H4 (cell line): ENCODE data around the gene MGP. TPM values are rescaled to one million over a fixed set of nuclear protein-coding genes. Genes with fewer than 3 reads are reported as not detected.

Source experiments
- DNase-seq: peaks from one replicate; pipeline ENCODE4 v3.0.0-alpha.2; 2015; ENCODE audit warnings: low spot score
- total RNA-seq: library from RNA; depleted of rRNA; stranded (reverse); fragments of >200 nt; shearing (Covaris generic); gene quantifications from 2 replicates; pipeline ENCODE4 v1.2.3, GENCODE V29; 2014; rRNA removed

The MGP gene
- 40.0 and 42.8 TPM in 2 replicates for total RNA-seq

DNA sequence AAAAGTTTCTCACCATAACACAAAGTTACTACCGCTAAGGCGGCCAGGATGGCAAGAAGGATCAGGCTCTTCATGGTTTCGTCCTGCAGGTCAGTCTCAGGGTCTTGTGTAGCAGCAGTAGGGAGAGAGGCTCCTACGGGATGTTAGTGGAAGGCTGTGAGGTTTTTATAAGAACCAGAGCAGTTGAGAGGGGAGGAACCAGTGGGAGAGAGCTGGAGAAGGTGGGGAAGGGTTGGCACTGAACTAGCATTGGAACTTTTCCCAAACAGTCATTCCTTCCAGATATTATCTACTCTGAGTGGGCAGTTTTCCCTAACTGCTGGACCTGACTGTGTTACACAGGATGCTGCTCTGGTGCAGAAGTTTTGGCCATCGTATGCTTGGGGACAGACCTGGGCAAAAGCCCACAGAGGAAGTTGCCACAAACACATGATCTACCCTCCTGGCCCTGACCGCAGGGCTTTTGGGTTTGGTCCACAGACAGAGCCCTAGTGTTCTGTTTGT, at the start of gene MGP:
Gene MGP (minus strand): TSS at position 137 of the 504 bp plus-strand sequence. CDS start 63 bp downstream, at position 74.
- peak; percentile 84 for DNase-seq

DNA sequence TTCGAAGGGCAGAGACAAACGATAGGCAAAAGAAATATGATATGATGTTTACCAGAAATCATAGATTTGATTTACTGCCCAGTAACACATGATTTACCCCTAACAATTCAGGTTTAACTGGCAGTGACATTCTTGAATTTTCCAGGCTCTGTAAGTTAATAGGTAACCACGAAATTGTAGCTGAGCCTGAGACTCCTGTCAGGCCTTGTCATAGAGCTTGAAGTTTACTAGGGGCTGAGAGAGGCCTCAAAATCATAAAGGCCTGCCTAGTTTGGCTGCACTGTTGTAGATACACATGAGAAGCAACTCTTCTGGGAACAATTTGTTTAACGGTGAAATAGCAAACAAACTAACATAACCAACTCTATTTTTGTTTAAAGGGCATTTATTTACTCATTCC, 49.4 kb upstream of the MGP start:
- no peak for DNase-seq

DNA sequence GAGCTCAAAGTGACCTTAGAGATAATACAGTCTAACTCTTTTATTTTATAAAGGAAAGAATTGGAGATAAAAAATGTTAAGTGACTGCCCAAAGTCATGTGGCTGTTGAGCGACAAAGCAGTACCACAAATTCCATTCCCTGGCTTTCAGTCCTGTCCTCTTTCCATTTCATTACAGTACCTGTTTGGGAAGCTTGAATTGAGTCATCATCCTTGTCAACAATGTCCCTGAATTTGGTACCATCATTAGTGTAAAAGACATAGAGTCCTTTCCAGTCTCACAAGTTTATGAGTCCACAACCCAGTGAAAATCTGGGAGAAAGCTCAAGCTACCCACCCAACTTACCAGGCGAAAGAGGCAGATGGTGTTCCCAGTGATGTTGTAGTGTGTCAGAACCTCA, 48.9 kb upstream of the MGP start:
- no peak for DNase-seq

DNA sequence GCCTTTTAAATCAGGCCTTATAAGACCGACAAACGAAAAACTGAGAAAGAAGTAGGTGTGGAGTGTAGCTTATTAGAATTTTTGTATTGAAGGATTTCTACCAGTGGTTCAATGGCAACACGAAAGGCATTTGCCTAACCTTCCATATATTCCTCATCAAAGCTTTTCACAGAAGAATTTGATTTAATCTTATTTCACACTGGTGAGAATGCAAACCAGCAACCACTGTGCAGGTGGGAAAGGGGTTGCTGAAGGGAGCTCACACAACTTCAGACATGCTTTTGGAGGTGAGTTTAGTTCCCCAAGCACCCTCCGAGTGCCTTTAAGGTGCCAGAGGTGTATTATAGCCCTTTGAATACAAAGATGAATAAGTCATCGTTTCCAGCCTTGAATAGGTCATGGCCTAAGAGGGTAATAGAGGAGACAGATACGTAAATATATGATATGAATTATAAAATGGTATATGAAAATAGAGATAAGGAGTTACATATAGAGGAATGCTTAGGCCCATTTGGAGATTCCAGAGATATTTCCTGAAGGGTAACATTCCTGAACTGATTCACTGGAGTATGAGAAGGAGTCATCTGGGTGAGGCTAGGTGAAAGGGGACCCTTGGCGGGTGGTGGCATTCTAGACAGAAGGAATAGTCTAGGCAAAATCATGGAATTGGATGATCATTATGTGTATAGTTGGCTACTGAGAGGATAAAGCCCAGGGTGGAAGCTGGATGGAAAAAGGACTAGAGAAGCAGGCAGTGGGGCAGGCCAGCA, 46.3 kb upstream of the MGP start:
- no peak for DNase-seq

DNA sequence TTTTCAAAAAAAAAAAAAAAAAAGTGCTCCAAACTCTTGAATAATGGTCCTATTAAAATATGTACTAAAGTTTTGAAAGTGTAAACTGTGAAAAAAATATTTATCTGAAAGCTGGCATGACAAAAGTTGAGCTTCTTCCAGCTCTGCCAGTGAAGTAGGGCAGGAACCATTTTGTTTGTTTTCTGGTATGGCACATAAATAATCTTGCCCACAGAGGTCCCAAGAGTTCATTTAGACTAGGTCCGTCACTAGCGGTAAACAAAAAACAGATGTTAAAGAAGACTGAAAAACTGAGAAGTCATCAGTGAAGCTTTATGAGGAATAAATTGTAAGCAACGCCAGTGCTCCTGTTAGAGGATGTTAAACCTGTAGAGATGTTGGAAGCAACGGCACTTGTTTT, 45.7 kb upstream of the MGP start:
- peak; percentile 87 for DNase-seq

DNA sequence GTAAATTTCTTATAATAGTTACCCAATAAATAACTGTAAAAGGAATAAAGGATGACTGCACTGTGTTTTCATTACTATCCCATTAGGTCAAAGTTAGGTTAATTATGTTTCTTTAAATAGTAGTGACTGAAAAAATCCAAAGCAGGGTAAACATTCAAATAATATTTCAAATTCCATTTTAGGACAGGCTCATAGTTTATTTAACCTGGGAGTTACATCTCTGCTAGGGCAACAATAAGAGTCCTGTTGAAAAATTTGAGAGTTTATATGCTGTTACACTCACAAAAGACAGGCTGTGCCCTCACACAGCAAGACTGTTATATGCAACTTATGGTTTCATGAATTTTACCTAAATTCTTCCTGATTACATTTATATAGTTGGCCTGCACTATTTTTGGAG, 44.6 kb upstream of the MGP start:
- DNase-seq: no peak

DNA sequence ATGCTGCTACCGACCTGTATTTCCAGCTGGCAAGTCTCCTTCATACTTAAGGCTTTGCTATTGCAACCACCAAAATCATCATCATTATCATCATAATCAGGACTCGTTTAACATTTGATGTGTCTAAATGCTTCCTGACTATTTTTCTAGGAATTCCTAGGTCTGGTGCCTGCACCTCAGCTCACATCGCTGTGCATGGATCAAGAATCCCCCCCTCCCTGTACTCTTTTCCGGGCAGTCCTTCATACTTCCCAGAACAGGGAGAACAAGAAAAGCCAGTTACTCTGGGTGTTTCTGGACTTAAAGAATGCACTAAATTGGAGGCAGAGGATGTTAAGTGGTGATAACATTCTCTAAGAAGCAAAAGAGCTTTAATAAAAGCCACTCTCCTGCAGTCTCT, 43.3 kb upstream of the MGP start:
- DNase-seq: no peak

DNA sequence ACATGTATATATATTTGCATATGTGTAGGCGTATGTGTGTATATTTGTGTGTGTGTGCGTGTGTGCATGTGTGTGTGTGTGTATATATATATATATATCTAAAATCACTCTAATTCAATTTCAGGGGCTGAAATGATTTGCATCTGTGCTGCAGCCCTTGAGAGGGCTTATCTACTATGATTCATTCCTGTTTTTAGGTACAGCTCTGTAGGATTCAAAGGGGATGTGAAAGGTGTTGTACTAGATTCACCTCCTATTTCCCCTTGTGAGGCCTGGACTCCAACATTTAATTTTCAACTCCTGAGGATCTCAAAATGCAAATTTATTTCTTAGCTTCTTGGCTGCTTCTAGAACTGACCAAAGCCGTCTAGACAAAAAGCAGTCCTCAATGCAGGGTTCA, 41.6 kb upstream of the MGP start:
- no peak for DNase-seq

DNA sequence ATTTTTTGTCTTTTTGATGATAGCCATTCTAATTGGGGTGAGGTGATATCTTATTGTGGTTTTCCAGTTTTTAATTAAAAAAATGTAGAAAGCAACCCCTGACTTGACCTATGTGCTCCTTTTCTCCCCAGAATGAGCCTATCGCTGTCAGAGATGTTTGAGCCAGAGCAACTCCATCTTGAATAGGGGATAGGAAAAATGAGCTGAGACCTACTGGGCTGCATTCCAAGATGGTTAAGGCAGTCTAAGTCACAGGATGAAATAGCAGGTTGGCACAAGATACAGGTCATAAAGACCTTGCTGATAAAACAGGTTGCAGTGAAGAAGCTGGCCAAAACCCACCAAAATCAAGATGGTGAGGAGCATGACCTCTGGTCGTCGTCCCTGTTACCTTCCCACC, 38.9 kb upstream of the MGP start:
- no peak for DNase-seq

DNA sequence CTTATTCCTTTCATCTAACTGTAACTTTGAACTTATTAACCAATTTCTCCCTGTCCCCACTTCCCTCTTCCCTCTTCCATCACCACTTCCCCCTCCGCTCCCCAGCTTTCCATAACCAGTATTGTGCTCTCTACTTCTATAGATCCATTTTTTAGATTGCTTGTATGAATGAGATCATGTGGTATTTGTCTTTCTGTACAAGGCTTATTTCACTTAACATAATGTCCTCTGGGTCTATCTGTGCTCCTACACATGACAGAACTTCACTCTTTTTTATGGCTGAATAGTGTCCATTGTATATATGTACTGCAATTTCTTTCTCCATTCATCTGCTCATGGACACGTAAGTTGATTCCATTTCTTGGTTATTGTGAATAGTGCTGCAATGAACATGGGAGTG, 38.3 kb upstream of the MGP start:
- DNase-seq: no peak

DNA sequence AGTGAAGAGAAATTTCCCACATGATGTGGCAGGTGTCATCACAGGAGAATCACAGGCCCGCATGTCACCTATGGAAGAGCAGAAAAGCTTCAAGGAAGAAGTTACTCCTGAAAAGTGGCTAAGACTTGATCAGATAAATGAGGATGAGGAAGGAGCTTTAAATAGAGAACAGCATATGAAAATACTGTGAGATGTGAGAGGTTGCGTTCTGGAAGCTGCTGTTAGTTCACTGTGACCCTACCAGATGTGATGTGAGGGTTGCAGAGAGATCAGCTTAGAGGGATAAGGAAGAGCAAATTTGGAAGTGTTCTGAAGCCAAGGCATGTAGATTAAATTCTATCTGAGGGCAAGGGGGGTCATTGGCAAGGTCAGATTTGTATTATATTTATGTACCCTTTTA, 35.6 kb upstream of the MGP start:
- DNase-seq: no peak

DNA sequence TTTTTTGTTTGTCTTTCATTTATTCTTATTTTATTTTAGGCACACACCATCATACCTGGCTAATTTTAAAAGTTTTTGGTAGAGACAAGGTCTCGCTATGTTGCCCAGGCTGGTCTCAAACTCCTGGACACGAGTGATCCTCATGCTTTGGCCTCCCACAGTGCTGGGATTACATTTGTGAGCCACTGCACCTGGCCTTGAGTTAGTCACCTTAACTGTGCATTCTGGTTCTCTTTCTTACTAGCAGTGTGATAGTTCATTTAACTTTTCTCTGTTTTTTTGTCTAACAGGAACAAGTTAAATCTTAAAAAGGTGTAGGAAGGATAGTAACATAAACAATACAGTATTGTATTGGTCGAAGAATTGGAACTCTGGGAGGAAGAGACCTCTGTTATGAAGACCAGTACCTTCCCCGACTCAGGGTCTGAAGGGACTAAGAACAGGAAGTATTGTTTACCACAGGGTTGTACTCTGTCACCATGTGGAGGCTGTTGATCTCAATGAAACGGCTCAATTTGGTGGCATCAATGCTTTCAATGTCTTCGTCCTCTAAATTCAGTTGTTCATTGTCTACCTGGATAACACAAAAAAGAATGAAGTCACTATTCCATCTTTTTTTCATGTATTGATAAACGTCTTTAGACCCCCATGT, 34.9 kb upstream of the MGP start:
- no peak for DNase-seq

DNA sequence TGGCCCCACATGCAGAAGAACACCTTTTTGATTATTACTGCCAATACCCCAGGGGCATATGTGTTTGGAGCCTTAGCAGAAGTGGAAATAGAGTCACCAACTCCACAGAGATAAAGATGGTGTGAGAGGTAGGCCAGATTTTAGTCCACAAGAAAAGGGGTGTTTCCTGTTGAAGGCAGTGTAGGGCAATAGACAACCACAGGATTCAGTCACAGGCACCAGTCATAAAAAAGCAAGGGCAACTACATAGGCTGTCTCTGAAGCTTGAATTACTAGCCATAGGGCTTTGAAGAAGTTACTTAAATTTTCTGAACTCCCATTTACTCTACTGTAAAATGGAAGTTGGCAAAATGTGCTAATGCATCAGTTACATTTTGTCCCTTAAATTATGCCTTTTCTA, 33.8 kb upstream of the MGP start:
- no peak for DNase-seq

DNA sequence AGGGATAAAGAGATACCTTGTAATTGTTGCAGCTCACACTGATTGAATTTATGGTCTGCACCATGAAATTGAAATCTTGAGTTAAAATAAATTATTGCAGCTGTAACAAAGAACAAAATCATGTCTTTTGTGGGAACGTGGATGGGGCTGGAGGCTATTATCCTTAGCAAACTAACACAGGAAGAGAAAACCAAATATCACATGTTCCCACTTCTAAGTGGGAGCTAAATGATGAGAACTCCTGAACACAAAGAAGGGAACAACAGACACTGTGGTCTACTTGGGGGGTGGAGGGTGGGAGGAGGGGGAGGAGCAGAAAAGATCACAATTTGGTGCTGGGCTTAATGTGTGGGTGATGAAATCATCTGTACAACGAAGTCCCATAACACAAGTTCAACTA, 30.1 kb upstream of the MGP start:
- no peak for DNase-seq

DNA sequence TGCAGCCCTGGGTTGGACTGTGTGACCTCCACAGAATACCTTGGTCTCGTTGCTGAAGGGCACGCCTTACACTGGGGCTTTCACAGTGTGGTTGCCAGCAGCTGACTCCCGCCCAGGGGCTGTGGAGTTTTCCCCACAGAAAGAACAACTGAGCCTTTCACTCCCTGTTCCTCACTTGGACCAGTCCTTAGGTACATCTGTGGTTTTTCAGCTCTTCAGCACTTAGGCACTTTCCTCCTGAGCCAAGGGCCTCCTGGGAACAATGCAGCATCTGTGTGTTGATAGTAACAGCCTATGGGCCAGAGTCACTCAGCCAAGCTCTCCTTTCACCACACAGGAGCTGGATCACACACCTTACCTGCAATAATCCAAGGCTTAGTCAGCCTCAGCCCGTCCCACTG, 27.7 kb upstream of the MGP start:
- DNase-seq: no peak

DNA sequence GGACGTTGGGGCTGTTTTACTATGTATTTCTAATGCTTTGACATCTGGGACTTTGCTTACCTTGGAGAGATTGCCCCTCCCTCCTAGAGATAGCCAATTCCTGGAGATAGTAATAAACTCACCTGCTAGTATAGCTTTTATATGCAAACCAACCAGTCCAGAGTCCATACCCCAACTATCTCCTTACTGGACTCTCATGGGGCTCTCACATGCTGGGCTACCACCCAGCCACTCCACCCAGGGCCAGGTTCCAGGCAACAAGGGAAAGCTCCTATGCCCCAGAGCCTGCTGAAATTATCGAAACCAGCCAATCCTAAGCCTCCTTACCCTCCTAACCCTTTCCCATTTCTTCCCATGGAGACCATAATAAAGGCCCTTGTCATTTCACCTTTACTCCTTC, 25.5 kb upstream of the MGP start:
- no peak for DNase-seq

DNA sequence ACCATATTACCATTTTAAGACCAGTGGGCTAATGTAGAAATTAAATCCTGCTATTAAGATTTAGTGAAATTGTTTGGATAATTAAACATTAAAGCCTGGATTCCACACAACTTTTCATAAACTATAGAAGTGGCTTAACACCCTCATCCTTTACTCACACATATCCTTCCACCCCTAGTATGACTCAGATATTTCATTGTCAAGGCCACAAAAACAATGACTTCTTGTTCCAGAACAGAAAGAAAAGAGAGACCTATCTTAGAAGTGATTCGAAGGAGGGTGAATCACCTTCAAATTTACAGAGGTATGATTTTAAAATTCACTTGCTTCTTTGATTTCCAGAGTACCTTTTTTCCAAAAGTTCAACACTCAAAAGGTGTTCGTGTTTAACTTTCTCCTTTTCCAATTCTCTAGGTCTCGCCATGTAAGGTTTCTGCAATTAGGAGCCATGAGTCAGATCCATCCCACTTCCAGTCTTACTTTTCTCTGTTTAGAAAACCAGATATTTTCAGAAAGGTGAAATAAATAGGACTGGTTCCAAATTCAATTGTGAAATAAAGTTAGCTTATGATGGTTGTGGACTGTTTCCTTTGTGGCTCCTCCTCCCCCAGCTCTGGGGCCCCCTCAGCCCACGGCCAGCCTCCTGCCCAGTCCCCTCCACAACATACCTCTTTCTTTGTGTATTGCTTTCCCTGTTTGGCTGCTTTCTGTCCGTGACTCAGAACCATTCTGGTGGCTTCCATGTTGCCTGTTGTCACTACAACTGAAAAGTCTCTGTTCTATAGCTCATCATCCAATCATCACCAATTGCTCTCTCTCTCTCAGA, 24.6 kb upstream of the MGP start:
- DNase-seq: peak; percentile 54

DNA sequence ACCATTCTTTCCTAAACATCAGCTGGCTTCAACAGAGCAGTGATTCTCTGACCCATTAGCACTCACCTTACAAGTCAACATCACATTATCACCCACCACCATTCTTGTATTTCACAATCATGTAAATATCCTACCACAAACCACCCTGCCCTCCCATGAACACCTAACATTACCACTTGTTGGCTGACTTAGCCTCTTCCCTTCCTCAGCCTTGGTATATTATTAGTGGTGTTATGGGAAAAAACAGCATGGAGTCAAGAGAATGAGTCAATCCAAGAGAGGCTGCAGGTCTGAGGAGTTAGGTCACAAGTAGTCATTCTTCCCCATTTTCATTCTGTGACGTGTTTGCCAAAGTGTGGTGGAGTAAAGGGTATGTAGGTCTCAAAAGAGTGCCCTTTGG, 22.3 kb upstream of the MGP start:
- DNase-seq: peak; percentile 24

DNA sequence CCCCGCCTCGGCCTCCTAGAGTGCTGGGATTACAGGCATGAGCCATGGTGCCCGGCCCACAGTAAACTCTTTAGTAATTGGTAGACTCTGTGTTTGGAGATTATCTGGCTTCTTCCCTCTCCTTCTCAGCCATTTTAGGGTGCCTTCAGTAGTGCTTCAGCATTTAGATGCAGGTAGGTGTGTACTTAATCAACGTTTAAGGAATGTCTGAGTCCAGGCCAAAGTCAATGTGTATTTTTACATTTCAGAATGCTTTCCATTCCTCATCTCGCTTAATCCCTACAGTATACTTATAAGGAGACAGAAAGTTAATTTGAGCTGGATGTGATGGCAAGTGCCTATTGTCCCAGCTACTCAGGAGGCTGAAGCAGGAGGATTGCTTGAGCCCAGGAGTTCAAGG, 20.5 kb upstream of the MGP start:
- DNase-seq: no peak

DNA sequence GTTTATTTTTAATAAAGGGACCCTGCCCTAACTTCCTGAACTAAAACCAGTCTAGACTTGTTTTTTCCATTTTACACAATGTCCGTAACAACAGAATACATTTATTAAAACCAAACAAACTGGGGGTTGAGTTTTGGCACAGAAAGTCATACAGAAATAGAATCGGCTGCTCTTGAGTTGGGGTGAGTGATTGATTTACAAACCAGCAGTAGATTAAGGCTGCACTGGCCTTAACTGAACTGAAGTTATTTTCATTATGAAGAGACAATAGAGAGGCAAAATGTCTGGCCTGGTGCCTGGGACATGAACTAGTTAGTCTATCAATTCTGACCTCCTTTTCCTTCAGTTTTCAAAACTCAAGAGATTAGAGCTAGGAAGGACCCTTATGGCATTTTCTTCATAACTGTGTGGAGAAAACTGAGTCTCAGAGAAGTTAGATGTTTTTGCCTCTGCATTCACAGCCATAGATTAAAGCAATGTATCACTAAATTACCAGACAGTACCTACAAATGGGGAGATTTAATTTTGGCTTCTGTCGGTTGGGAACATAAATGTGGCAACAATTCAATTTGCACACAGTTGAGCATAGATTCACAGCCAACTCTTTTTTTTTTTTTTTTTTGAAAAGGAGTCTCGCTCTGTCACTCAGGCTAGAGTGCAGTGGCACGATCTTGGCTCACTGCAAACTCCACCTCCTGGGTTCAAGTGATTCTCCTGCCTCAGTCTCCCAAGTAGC, 19.8 kb upstream of the MGP start:
- no peak for DNase-seq

DNA sequence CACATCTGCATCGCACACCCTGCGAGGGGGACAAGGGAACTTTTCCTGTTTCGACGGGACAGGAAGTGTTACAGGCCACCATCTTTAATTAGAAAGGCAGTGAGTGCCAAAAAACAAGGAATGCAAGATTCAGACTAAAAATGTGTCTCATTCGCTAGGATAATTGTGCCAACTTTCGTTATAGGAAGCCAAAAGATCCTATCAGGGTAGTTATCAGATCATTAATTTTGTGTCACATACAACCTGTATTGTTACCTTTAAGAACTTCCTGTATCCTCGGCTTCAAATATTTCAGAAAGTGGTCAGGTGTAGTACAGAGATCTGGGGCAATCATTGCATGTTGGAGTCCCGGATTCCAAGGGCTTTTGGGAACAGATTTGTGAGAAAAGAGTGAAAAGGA, 19.2 kb upstream of the MGP start:
- no peak for DNase-seq
